Diencephalon (tissue), 1 donor: Measurements from ENCODE around the gene CPD. TPM values are rescaled to one million over a fixed set of nuclear protein-coding genes. Genes with fewer than 3 reads are reported as not detected.

Source experiments
- small RNA-seq: library from RNA; depleted of rRNA; stranded (forward); fragments of <200 nt; gene quantifications from one replicate; pipeline ENCODE3, GENCODE V24; 2014
- total RNA-seq: library from RNA; depleted of rRNA; stranded (reverse); fragments of >200 nt; gene quantifications from one replicate; pipeline ENCODE4 v1.2.3, GENCODE V29; 2014

Gene CPD
- 99.9 TPM for total RNA-seq

GRCh38 chr17:30378825-30379302, at the start of gene CPD:
TSS of gene CPD (plus strand) at chr17:30378927. CDS start at chr17:30378981, 54 bp downstream.

GRCh38 chr17:30333503-30334360, 45.0 kb upstream of the CPD start, which contains the start of gene TMIGD1:
TSS of gene TMIGD1 (minus strand) at chr17:30334057. CDS start at chr17:30332133, 1,924 bp downstream.

GRCh38 chr17:30477083-30477773, 98.5 kb downstream of the CPD start, which contains the start of gene GOSR1:
TSS of gene GOSR1 (plus strand) at chr17:30477408. CDS start at chr17:30477434, 26 bp downstream.

Small RNA genes within 50 kb of the gene (small RNA-seq; reads per million reads assigned to genes)
- gene RF00019 (not detected), gene RNU6-990P (not detected)

Other genes starting within 250 kb of the CPD start
- gene SLC6A4, start 143.2 kb upstream of the CPD start, total RNA-seq, result 0.92 TPM
- gene BLMH, start 87.0 kb upstream of the CPD start, total RNA-seq, result 45.7 TPM
- gene TMIGD1, start 44.9 kb upstream of the CPD start, total RNA-seq, result not detected
- 27.5 TPM for gene GOSR1, start 98.5 kb downstream of the CPD start, total RNA-seq